Stimulated activated CD4-positive, alpha-beta T cell treated with anti-CD3 and anti-CD28 coated beads, Interleukin-1b, Interleukin-23, amount 100 ng/mL, for 24 hours (primary cell): Measurements from ENCODE around the gene KLK14.

Experiments used
- DNase-seq, 4 experiments: peaks; one replicate each; pipeline ENCODE4 v3.0.0-alpha.2; 2020; ENCODE audit warnings: low read depth in 4 of 4, low spot score in 1 of 4

The KLK14 gene

GRCh38 chr19:51108066-51108804 is 25.5 kb upstream of the KLK14 start, which contains the start of gene CTU1:
TSS of gene CTU1 (minus strand) at chr19:51108409. CDS start at chr19:51104569, 3,840 bp downstream.
- DNase-seq, result peak; percentile 93 to 97 (median 95)

- DNase-seq, result no peak
Measured at GRCh38 chr19:51107406-51108065, 24.8 kb upstream of the KLK14 start.

GRCh38 chr19:51103926-51104341 is 21.2 kb upstream of the KLK14 start:
- DNase-seq, result no peak

DNA sequence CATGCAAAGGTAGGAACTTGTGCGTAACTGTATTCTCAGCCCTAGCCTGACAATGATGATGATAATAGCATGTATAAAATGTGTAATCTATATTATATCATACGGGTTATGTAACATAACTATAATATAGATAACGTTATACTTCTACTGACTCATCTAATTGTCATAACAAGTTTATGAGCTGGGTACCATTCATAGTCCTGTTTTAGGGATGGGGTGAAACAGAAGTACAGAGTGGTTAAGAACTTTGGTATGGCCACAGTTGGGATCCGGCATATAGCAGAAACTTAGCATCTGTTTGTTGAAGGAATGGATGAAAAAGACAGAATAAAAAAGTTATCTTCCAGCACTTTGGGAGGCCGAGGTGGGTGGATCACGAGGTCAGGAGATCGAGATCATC is 20.3 kb upstream of the KLK14 start:
- no peak for DNase-seq

GRCh38 chr19:51101171-51101865 is 18.6 kb upstream of the KLK14 start:
- DNase-seq, result no peak

- no peak for DNase-seq
Measured at GRCh38 chr19:51100601-51101000, 17.9 kb upstream of the KLK14 start.

- no peak for DNase-seq
Measured at GRCh38 chr19:51099047-51099382, 16.3 kb upstream of the KLK14 start.

GRCh38 chr19:51098365-51099046 is 15.8 kb upstream of the KLK14 start:
- no peak for DNase-seq

GRCh38 chr19:51097796-51098195 is 15.1 kb upstream of the KLK14 start:
- no peak for DNase-seq

DNA sequence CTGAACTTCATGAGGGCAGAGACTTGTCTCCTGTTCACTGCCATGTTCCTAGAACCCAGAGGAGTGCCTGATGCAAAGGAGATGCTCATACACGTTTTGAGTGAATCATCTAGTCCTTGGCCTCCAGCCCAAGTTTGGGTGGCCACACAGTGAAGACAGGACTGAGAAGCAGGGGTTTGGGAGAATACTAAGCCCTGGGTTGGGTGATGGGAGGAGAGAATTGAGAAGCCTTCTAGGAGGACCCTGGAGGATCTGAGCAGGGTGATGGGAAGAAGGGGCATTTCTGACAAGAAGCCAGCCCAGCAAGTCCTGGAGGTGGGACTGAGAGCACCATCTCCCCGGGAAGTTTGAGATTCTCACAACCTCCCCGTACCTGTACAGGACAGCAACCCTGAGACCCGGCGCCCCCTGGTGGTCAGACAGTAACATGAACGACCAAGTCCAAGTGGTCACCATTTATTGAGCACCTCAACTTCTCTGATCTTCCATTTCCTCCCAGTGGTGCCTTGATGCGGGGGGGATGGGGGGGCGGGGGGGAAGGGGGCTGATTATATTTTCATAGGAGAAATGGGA is 14.6 kb upstream of the KLK14 start:
- DNase-seq, result peak; percentile 47 to 66 (median 58)

GRCh38 chr19:51096473-51097165 is 13.9 kb upstream of the KLK14 start:
- no peak for DNase-seq

GRCh38 chr19:51094696-51095279 is 12.1 kb upstream of the KLK14 start:
- DNase-seq, result peak in 1 of 4 experiments; percentile 22

DNA sequence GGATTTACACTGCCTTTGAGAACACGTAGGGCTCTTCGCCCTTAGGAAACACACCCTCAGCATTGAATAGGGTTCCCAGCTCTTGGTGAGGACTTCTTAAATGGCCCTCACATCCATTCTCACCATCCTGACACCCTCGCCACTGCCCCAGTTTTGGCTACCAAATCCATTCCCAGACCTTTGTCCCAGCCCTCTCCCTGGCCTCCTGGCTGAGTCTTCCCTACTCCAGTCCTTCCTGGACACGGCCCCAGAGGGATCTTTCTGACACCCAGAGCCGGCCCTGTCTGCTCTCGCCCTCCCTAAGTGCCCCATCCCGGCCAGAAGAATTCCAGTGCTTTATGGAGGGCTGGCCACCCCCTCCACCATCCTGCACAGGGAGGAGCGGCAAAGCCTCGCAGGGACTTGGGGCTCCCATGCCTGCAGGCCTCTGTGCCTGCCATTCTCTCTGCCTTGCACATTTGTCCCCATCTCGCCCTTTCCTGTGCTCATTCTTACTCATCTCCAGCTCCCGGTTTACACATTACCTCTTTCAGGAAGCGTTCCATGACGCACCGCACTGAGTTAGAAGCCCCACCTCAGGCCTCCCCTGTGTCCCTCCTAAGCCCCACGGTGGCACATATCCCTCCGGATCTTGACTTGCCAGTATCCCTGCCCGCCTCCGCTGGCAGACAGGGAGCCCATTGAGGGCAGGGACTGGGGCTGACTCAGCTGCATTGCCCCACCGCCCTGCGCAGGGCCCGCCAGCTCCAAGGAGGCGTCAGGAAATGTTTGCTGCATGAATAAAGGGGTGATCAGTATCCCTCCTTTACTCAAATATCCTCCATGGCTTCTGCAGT is 11.0 kb upstream of the KLK14 start:
- DNase-seq, result no peak

DNA sequence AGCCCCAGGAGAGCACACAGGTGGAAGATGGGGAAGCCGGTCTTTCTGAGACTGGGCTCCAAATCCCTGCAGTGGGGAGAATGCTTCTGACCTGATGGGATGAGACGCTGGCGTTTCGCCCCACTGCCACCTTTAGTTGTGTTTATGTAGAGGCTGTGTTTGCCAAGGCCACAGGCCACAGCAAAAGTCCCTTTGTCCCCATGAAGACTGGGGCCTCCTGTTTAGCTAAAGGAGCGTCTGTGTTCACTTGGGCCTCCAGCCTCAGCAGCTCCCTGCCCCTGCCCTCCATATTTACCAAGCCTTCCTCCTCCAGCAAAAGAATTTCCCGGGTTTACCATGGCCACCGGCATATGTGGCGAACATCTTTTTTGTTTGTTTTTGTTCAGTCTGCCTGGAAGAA is 10.4 kb upstream of the KLK14 start:
- DNase-seq, result no peak

DNA sequence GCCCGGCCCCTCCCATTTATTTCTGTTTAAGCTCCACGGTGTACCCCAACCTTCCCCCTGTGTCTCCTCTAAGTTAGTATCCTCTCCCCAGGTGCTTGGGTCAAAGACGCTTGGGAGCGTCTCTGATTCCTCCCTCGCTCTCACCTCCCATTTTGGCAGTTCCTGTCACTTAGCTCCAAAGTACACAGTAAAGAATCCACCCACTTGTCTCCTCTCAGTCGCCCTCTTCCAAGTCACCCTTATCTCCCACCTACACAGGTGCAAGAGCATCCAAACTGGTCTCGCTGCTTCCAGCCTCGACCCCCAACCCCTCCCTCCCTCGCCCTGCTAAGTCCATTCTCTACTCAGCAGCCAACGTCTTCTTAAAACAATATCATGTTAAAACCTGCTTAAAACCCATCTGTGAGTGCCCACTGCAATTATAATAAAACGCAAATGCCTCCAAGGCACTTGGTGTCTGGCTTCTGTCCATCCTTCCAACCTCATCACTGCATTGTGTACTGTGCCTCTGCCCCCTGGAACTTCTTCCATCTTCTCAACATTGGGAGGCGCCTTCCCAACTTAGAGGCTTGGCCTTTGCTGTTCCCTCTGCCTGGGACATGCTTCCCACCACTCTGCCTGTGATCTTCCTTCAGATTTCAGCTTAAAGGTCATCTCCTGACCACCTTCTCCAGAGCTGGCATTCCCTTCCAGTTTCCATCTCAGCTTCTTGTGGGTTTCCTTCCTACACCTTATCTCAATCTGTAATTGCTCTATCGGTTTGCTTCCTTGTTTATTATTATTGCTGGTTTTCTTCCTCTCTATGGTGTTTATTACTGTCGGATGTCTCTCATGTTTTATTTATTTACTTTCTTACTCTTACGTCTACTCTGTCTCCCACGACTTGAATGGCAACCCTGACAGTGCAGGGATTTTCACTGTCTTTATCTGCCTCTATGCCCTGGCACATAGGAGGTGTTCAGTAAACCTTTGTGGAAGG is 9.5 kb upstream of the KLK14 start:
- no peak for DNase-seq

DNA sequence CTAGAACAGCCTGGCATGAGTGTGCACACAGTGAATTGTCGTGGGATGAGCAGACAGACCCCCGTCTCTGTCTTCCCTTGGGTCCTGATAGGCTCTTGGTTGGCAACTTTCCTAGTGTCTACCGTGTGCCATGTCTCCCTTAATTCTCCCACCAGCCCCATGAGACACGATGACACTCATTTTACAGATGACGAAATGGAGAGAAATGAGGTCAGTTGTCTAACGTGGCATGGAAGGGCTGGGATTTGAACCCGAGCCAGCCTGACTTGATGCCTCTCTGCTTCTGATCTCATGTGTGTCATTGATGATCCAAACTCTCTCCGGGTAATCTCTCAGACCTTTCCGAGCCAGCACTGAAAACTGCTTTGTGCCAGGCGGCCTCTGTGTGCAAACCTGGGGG is 8.4 kb upstream of the KLK14 start:
- no peak for DNase-seq

- no peak for DNase-seq
Measured at GRCh38 chr19:51090471-51090870, 7.8 kb upstream of the KLK14 start.

- no peak for DNase-seq
Measured at GRCh38 chr19:51089786-51090185, 7.1 kb upstream of the KLK14 start.
